GM18508 (cell line): ENCODE results near the gene CTBP2.

Source experiments
- ATAC-seq: cut with Tn5 transposase; IDR thresholded peaks from one replicate; pipeline ENCODE4 v1.9.1; 2021; ENCODE audit warnings: moderate number of reproducible peaks; ENCODE audit not compliant: insufficient read depth, unreplicated experiment

The CTBP2 gene

DNA sequence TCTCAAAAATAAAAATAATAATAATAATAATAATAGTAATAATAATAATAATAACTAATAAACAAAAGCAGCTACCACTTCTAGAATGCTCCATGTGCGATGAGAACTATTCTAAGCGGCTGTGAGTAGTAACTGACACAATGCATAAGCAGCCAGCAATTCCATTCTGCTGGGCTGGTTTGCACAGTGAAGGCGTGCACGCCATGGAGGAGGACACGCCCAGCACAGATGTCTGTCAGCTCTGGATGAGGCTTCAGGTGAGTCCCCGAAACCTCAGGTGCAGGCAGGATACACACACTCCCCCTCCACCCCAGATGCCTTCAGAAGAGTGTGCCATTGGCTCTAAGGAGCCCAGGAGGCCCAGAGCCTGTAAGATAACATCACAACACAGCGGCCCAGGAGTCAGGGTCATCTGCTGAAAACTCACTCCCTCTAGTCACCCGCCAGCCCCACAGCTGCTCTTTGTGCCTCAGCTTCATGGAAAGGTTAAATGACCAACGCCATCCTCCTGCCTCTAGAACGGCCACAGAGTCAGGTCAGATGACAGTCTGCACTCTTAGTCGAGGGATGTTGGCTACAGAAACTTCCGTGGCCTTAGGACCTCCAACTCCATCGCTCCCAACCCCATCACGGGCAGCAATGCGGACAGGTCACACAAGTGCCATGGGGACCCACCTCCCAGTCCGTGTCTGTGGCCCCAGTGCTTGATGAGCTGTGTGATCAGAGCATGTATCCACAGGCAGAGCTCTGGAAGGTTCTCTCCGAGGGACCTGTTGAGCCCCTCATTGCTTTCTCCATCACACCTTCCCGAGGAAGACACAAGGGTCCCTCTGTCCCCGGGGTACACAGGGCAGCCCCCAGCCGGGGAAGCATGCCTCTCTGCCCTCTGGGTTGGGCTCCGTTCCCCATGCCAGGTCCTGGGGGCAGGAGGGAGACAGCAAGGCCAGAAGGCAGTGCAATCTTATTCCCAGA lies 103.9 kb downstream of the CTBP2 start:
- no peak for ATAC-seq

DNA sequence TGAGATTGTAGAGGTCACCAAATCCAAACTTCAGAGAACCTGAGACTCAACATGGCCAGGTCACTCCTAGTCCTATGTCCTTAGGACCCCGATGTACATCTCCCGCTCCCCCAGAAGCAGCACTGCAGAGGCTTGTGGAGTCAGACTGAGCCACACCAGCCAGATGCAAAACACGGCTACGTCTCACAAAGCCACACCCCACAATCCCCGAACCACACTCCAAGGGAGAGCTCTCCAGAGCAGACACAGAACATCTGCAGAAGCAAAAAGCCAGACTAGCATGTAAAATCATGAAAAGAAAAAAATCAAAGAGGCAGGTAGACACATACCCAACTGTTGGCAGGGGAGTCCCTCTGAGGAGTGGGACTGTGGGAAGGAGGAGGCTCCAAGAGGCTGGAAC lies 104.9 kb downstream of the CTBP2 start:
- no peak for ATAC-seq

DNA sequence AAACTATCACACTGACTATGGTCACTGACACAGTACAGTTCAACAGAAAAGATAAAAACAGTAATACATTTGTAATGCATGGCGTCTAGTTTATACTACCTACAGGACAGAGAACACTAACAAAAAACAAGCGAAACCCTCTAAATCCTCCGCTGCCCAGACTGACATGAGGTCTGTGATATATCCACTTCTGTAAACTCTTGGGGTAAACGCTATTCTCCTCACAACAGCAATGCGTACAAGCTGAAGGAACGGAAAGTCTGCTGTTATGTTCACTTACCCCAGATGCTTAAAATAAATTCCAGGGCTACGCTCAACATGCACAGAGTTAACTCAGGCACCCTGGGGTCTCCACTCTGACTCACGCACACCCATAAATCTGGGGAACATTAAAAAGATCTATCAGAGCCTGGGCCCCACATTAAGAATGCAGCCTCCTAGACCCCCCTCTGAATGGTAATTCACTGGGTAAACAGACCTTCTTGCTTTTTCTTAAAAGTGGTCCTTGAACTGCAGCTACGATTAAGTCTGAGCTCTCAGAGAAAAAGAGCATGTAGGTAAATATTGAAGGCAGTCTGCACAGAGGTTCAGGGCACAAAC lies 105.6 kb downstream of the CTBP2 start:
- ATAC-seq = no peak

DNA sequence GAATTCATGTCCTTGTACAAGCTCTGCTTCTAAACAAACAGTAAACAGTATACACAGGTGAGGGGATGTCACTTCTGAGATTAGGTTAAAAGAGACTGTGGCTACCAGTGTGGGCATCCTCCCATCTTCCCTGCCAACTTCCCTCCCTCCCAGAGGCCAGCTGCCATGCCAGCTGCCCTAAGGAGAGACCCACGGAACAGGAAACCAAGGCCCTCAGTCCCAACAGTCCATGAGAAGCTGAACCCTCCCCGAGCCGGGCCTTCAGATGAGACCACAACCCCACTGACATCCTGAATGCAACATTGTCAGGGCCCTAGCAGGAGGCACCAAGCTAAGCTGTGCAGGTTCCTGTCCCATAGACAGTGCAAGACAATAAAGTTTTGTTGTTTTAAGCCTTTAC lies 106.1 kb downstream of the CTBP2 start:
- no peak for ATAC-seq

DNA sequence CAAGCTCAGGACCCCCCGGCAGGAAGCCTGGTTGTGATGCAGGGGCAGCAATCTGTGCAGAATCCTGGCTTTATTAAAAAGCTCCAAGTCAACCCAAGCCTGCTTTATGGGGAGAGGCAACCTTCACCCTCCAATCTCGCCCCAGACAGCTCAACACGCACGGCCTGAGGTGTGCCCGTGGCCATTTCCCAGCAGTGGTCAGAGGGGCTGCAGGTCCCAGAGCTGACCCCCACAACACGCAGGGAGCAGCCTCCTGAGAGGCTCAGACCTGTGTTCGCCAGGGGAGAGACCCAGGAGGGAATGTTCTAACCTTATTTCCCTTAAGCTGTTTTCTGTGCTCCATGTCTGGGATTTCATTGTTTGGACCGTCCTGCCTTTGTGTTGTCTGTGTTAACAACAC lies 108.2 kb downstream of the CTBP2 start:
- no peak for ATAC-seq

DNA sequence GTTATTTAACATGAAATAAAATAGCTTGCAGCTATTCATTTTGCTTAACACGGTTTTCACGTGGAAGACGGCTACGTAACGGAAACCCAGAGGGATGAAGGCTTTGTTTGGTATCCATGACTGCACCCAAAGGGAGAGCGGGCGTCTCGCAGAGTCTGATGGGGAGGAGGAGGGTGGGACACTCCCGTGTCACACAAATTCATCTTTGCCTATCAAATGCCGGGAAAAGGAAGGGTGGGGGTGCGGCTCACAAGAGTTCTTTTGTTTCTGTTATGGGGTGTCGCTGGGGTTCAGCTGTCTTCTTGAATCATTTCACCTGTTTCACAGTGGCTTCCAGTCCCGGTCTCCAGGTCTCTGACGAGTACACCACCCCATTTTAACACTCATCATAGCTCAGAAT lies 110.0 kb downstream of the CTBP2 start:
- no peak for ATAC-seq

DNA sequence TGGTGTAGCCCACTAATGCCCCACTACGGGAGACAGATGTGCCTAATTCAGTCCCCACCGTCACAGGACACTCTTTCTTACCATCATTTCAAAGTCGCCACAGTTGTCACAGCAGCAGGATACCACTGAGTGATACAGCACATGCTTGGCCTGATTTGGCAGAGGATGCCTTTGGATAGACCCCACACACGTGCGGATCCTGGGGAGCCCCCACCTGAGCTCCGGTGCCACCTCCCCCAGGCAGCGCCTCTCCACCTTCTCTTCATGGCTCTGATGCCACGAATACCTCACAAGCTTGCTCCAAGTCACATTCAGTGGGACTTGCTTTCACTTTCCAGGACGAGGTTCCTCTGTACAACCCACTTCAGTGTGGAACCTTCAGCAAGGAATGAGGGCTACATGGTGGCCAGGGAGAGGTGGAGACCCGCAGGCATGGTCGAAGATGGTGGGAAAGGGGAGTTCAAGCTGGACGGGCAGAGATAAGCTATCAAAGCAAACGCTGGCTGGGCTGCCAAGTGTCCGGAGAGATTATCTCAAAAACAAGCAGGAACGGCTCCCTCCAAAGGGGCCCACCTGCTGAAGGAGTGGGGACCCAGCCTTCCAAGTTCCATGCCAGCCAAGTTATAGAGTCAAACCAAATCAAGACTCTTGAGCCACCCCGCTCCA lies 111.0 kb downstream of the CTBP2 start:
- ATAC-seq = no peak

DNA sequence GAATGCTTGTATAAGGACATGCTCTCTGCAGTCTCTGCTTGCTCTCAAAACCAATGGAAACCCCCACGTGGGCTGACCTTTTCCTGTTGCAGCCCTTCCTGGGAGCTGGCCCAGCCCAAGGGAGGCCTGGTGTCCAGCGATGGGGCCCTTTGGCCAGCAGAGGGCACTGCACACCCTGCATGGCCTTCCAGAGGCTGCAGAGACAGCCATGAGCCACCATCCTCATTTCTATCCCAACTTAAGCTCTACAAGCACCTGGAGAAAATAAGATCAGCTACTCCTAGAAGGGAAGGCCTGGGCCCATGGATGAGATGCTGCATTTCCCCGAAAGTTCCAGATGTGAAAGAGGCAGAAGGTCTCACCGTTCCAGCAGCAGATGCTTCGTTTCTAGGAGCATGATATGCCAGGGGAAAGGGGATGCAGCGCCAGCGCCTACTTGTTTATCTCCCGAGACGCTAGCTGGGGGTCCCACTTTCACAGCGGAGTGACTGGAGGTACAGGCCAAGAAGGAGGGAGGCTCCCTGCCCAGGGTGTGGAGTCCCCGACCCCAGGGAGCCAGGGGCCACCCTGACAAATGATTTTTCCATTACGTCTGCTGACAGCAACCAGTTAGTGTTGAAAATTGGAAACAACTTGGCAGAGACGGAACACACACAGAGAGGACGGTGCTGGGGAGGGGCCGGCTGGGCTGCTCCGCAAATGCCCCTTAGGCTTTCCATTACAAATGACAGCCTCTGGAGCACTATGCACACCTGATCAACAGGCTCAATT lies 112.1 kb downstream of the CTBP2 start:
- no peak for ATAC-seq

DNA sequence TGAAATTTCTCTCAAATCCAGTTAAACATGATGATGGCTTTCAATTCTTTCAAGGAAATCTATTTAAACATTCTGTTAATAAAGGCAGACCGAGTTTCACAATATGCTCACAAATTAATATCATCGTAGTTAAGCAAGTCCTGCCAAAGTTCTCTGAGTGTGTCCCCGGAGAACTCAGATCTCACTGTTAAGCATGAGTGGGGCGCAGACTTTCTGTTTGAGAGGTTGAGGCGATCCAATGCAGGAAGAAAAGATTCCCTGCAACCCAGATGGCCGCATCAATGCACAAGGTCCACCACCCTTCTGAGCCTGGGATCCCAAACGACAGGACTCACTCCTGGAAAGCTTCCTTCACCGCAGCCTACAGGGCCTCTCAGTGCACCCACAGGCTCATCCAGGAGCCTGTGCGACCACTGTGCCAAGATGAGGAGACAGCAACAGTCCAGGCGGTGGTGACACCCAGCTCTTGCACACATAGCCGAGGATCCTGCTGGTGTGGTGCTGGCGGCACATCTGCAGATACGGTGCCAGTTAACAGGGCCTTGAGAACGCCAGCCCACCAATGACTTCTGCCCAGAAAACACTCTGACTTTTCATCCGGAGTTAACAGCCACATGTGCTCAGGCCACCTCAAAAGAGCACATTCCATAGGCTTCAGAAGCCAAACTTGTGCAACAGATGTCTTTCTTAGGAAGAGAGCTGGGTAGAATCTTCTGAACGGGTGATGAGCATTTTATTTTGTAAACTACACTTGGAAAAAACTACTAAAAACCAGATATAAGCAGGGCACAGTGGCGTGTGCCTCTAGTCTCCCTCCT lies 116.3 kb downstream of the CTBP2 start:
- ATAC-seq = no peak

DNA sequence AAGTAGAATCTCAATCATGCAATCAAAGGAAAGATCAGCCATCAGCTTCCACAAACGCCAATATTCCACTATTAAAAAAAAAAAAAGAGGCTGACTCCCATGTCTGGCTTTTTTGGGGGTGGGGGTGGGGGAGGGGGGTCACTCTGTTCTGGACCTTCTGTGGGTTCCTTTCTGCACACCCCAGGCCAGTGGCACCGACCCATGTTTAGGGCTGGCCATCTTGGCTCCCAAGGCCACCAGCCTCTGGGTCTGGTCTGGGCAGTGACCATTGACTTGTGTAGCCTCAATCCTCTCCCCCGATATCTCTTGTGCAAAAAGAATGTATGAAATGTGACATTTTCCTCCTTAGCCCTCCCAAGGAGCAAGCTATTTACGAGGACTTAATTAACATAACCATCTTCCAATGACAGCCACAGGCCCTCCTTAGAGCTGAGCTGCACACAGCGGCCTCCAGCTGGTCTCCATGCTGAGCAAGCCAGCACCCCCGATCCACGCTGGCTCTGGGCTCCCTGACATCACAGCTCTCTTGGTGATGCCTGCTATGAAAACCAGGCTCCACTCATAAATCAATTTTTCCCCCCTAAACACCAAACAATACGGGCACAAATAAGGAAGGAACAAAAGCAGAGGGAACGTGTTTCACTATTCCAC lies 118.4 kb downstream of the CTBP2 start:
- no peak for ATAC-seq

DNA sequence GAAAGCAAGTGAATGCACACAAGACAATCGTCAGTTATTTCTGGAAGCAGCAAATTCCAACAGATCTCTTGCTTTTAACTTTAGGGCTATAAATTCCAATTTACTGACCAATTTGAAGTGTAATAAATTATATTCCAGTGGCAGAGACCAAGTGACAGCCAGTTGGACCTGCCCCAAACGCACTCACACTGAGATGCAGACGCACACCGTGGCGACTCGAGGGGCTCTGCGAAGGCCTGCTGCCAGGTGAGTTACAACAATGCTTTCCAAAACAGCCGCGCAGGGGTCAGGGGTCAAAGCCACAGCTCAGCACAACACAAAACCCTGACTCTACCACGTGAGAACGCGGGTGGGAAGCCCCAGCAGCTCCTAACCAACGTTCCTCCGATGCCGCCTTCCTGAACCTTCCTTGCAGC lies 121.0 kb downstream of the CTBP2 start:
- ATAC-seq = no peak

DNA sequence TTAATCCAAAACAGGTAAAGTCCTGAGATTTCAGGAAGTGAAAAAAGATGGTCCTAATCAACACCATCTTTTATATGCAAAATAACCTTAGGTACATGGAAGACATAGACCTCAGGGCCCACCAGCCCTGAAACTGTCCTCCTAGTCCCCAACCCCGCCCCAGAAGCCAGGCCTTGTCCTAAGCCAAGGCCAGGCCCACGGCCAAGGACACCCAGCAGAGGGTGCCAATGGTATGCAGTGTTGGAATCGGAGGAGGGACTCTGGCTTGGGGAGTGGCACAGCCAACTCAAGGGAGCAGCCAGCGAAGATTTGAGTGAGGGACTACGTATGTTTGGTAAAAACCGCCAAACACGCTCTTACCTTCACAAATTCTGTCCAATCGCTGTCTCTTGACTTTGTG lies 121.7 kb downstream of the CTBP2 start:
- no peak for ATAC-seq

DNA sequence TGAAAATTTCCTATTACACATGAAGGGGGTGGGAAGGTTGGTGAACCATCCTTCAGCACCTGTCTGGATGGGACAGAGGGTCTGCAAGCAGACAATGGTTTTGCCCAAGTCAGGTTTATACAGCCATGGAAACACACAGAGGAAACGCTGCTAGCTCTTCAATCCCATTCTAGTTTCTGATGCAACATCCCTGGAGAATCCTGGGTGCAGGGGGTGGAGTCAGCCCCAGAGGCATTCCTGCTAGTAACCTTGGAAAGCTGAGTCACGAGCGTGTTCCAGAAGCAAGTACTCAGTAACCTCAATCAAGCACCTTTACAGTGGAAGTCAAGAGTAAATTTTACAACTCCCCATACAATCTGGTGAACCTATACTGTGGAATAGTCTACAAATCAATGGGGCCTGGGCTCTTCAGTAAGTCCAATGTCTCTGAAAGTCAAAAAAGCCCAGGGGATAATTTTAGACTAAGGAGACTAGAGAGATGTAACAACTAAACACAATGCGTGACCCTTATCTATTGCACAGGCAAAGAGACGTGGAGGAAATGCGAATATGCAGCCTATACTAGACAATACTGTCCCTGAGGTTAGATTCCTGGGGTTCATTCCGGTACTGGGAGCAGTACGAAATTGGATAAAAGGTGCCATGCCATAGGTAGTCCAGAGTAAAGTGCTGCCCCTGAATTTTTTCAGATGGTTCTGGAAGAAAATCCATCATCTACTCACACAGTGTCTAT lies 123.1 kb downstream of the CTBP2 start:
- ATAC-seq = no peak

DNA sequence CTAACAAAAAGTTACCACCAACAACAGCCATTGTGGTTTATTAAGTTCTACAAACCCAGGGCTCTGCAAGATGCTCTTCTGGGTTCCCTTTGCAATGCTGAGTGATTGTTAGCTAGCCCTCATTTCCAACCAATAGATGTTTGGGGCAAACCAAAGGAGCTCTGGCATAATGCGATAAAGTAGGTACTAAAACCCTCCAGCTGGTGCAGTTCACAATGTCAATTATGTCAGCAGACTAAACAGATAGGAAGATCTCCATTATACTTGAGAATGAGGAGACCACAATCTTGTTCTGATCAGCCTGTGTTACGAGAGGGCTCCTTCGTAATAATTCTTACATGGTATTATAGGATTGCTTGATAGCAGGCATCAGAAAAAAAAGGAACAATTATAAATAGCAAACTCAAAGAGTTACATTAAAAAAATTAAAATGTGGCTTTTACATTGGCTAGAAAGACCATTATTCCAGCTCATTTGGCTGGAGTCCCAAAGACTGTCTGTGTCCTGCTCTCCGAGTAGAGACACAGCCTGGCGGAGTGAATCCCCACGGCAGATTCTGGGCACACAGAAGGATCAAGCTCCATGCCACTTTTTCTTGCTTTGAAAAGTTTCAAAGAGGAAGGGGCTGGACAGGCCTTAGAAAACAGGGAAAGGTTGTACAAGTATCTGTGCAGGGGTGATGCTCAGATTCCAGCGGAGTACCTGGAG lies 124.6 kb downstream of the CTBP2 start:
- ATAC-seq = no peak

DNA sequence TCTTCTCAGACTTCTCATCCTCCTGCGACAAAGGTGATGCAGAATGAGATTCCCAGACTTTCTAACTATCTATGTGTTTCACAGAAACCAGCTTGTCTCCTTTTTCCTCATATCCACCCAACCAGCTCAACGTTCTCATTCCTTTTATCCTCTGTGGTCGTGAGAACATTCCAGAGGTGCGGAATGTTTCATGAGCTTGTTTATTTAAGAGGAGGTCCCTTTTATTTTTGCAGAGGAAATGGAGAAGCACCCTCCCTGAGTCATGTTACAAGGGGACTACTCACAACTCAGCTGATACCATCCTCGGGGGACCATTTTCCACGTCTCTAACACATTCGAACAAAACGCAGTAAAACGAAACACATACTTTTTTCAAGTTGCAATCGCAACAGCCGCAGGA lies 125.2 kb downstream of the CTBP2 start:
- ATAC-seq = no peak

DNA sequence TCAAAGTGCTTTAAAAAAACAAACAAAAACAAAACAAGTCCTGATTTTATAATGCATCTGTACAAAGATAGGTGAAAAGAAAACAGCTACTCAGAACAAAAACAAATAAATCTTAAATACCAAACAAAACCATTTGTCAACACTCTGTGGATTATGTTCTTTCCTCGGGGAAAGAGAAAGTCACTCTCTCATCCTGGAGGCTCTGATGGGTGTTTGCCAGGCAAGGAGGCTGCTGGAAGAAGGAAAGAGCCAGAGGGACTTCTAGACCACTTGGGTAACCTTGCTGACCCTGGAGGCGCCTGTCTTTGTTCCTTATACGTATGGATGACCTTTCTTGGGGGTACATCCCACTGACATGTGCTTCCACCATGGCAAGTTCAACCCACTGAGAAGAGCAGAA lies 125.7 kb downstream of the CTBP2 start:
- ATAC-seq = no peak

DNA sequence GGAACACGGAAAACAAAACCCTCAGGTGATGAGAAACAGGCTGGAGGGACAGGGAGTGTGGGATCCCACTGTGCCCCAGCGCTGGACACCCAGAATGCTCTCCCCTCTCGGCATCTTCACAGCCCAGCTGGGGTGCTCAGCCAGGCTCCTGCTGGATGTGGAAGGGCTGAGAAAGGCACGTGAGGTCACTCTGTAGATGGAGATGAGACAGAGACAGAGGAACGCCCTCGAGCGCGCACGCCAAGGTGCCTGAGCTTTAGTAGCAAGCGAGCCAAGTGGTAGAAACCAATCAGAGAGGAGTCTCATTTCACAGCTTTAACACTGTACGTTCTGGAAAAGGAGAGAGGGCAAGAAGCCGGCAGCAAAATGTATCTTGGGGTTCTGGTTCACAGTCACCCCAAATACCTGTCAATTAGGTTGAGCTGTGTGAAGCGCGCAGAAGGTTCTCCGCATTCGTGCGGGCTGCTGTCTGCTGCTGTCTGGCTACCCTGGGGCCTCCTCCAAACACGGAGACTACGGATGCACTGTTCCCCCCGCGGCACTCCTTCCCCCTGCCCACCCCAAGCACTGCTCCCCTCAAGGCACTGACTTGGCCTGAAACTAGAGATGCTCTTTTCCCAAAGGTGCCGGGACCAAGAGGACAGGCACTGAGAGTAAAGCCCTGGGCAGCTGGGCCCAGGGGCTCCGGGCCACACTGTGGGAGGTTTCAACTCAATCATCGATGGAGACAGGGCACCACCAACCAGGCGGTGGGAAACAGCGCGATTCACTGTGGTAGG lies 127.0 kb downstream of the CTBP2 start:
- no peak for ATAC-seq
